Activated CD4-positive, alpha-beta T cell treated with anti-CD3 and anti-CD28 coated beads, Interleukin-10, Interleukin-2, amounts not matched to agents 100 ng/mL and 50 ng/mL, durations not matched to agents 16 hours and 8 hours (primary cell): ENCODE measurements around the gene BABAM2.
"Not testable (repeated sequence)": the region's sequence is repeated elsewhere in the genome, so short reads cannot be mapped to it uniquely, and the experiment has no call there.

Source experiments
- DNase-seq: peaks from one replicate; pipeline ENCODE4 v3.0.0-alpha.2; 2020

Gene BABAM2

GRCh38 chr2:28367667-28368356 lies 477.3 kb downstream of the BABAM2 start:
- DNase-seq = no peak

GRCh38 chr2:28368357-28368798 lies 477.8 kb downstream of the BABAM2 start:
- DNase-seq = no peak

- no peak for DNase-seq
Measured at GRCh38 chr2:28369358-28369757, 478.8 kb downstream of the BABAM2 start.

GRCh38 chr2:28370354-28370753 lies 479.8 kb downstream of the BABAM2 start:
- DNase-seq = no peak

GRCh38 chr2:28371728-28372127 lies 481.2 kb downstream of the BABAM2 start:
- not testable (repeated sequence) for DNase-seq

GRCh38 chr2:28373854-28374253 lies 483.3 kb downstream of the BABAM2 start:
- no peak for DNase-seq

- DNase-seq = no peak
Measured at GRCh38 chr2:28374331-28374730, 483.8 kb downstream of the BABAM2 start.

GRCh38 chr2:28375236-28375635 lies 484.7 kb downstream of the BABAM2 start:
- no peak for DNase-seq

GRCh38 chr2:28375742-28376631 lies 485.5 kb downstream of the BABAM2 start:
- no peak for DNase-seq

GRCh38 chr2:28377195-28377816 lies 486.8 kb downstream of the BABAM2 start:
- no peak for DNase-seq

GRCh38 chr2:28377984-28378678 lies 487.6 kb downstream of the BABAM2 start:
- no peak for DNase-seq

- no peak for DNase-seq
Measured at GRCh38 chr2:28378679-28379584, 488.4 kb downstream of the BABAM2 start.

- no peak for DNase-seq
Measured at GRCh38 chr2:28380219-28380618, 489.7 kb downstream of the BABAM2 start.

GRCh38 chr2:28381225-28382180 lies 491.0 kb downstream of the BABAM2 start:
- DNase-seq = no peak

GRCh38 chr2:28382755-28383154 lies 492.2 kb downstream of the BABAM2 start:
- no peak for DNase-seq

GRCh38 chr2:28387082-28387960 lies 496.8 kb downstream of the BABAM2 start:
- no peak for DNase-seq
